ENCODE measurements around the gene ORAI1.
"Not testable (repeated sequence)": the region's sequence is repeated elsewhere in the genome, so short reads cannot be mapped to it uniquely, and the experiment has no call there.

Gene ORAI1

GRCh38 chr12:121668750-121669520, 42.6 kb downstream of the ORAI1 start:
- peak; percentile 56 for TF ChIP-seq CTCF (IDR thresholded peaks at IDR 0.05; ENCODE audit: borderline replicate concordance, insufficient read depth, low read depth, low read length)
- no peak overlapping the region for H3K4me3 ChIP-seq (ENCODE audit: low read depth, low read length)

- H3K4me3 ChIP-seq (ENCODE audit: low read depth, low read length) = no peak within 1 kb of the TSS
- TF ChIP-seq CTCF (IDR thresholded peaks at IDR 0.05; ENCODE audit: borderline replicate concordance, insufficient read depth, low read depth, low read length) = no peak
These were observed 43.2 kb downstream of the ORAI1 start, which contains the start of gene MORN3 for GRCh38 chr12:121669521-121669900. TSS of gene MORN3 (minus strand) at chr12:121669654. CDS start at chr12:121669483, 171 bp downstream.

GRCh38 chr12:121673013-121673511, 46.7 kb downstream of the ORAI1 start:
- TF ChIP-seq CTCF (IDR thresholded peaks at IDR 0.05; ENCODE audit: borderline replicate concordance, insufficient read depth, low read depth, low read length) = no peak
- H3K4me3 ChIP-seq (ENCODE audit: low read depth, low read length) = peak overlapping the region; percentile 50

GRCh38 chr12:121676190-121676589, 49.9 kb downstream of the ORAI1 start:
- no peak overlapping the region for H3K4me3 ChIP-seq (ENCODE audit: low read depth, low read length)
- no peak for TF ChIP-seq CTCF (IDR thresholded peaks at IDR 0.05; ENCODE audit: borderline replicate concordance, insufficient read depth, low read depth, low read length)

GRCh38 chr12:121678305-121678704, 52.0 kb downstream of the ORAI1 start:
- no peak for TF ChIP-seq CTCF (IDR thresholded peaks at IDR 0.05; ENCODE audit: borderline replicate concordance, insufficient read depth, low read depth, low read length)

GRCh38 chr12:121678716-121679300, 52.5 kb downstream of the ORAI1 start:
- no peak overlapping the region for H3K4me3 ChIP-seq (ENCODE audit: low read depth, low read length)
- no peak for TF ChIP-seq CTCF (IDR thresholded peaks at IDR 0.05; ENCODE audit: borderline replicate concordance, insufficient read depth, low read depth, low read length)

More at GRCh38 chr12:121678305-121678704, 52.0 kb downstream of the ORAI1 start:
- no peak overlapping the region for H3K4me3 ChIP-seq (ENCODE audit: low read depth, low read length)

GRCh38 chr12:121679661-121680197, 53.4 kb downstream of the ORAI1 start:
- H3K4me3 ChIP-seq (ENCODE audit: low read depth, low read length) = not testable (repeated sequence)

All from GM12875 (cell line).